ENCODE measurements around the gene MXRA7. TPM values are rescaled to one million over a fixed set of nuclear protein-coding genes. Genes with fewer than 3 reads are reported as not detected.

Gene MXRA7, protein sequence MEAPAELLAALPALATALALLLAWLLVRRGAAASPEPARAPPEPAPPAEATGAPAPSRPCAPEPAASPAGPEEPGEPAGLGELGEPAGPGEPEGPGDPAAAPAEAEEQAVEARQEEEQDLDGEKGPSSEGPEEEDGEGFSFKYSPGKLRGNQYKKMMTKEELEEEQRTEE
- total RNA-seq = 10 to 100 TPM; 24.3 to 43.0 (median 30.6) TPM

DNA sequence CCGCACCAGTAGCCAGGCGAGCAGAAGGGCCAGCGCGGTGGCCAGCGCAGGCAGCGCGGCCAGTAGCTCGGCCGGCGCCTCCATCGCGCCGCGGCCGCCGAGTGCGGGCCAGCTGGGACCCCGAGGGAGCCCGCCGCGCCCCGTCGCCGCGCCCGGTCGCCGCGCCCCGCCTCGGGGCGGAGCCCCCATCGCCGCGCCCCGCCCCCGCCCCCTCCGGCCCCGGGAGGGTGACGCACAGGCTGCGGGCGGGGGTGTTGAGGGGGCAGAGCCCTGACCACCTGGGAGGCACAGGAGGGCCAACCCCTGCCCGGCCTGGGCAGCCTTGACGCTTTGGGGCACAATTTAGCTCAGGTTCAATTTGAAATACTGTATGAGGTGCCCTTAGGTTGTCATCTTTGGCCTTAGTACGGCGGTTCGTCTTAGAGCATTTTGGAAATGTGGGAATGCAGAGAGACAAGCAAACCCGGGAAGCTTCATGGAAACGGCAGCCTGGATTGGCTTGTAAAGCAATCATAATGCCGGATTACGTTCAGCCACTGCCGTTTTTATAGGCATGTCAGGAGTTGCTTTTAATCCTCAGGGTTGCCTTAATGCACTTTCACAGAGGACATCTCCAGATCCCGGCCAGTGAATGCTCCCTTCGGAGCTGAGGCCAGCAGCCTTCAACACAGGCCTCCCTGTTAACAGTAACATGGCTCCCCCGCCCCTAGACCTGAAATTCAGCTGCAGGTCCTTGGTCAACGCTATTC lies at the start of gene MXRA7:
MXRA7 (minus strand) TSS at position 103 of the 749 bp plus-strand sequence; CDS start at position 84, 19 bp downstream.
- intact Hi-C loops (cut with DNase I; ENCODE audit: low total_unique reads) = no loop called here

DNA sequence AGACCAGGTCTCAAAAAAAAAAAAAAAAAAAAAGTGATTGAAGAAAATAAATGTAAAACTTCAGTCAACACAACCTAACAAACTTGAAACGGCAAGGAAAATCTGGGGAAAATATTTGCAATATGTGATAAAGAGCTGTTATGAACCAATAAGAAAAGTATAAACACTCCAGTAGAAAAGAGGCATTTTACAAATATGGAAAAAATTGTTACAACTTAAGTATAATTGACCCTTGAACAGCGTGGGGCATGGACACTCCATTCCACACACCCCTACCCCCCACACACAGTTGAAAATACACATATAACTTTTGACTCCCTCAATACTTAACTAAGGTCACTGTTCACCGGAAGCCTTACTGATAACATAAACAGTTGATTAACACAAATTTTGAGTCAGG lies 47.8 kb upstream of the MXRA7 start:
- H3K4me1 ChIP-seq = no peaks in the 10 kb centered on the region
- H3K9me3 ChIP-seq = no peaks in the 10 kb centered on the region
- ATAC-seq = no peak
- DNase-seq = no peak
- no peaks in the 10 kb centered on the region for H3K27me3 ChIP-seq
- in situ Hi-C loops (cut with MboI; ENCODE audit: low sequenced_read_pairs in 4 of 4) = no loop called here
- no peak for TF ChIP-seq POLR2A (IDR thresholded peaks at IDR 0.05)
- TF ChIP-seq, protein P1, sequence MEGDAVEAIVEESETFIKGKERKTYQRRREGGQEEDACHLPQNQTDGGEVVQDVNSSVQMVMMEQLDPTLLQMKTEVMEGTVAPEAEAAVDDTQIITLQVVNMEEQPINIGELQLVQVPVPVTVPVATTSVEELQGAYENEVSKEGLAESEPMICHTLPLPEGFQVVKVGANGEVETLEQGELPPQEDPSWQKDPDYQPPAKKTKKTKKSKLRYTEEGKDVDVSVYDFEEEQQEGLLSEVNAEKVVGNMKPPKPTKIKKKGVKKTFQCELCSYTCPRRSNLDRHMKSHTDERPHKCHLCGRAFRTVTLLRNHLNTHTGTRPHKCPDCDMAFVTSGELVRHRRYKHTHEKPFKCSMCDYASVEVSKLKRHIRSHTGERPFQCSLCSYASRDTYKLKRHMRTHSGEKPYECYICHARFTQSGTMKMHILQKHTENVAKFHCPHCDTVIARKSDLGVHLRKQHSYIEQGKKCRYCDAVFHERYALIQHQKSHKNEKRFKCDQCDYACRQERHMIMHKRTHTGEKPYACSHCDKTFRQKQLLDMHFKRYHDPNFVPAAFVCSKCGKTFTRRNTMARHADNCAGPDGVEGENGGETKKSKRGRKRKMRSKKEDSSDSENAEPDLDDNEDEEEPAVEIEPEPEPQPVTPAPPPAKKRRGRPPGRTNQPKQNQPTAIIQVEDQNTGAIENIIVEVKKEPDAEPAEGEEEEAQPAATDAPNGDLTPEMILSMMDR (IDR thresholded peaks at IDR 0.05 in 4 of 5, conservative IDR thresholded peaks at IDR 0.05 in 1 of 5) = no peak
- peaks cover 0 to 64% of the 10 kb centered on the region in 2 donors for H3K36me3 ChIP-seq
- no peak overlapping the region for H3K27ac ChIP-seq
- intact Hi-C loops (cut with DNase I; ENCODE audit: low total_unique reads) = no loop called here
- no peak overlapping the region for H3K4me3 ChIP-seq

More for the DNA sequence above, at the start of gene MXRA7:
- in situ Hi-C loops (cut with MboI; ENCODE audit: low sequenced_read_pairs in 4 of 4) = loop anchor here in 1 of 4 donors (25.0 kb wide), 1 partner anchor 149 kb away; a partner anchor contains a TSS
- Histone ChIP-seq H3K4me1 (peaks cover 46 to 54% of the 10 kb centered on the region in 2 donors), H3K4me3 (peak within 1 kb of the TSS; percentile 57 to 72 (median 69)), H3K36me3 (peaks cover 0 to 20% of the 10 kb centered on the region in 2 donors), H3K9me3 (no peaks in the 10 kb centered on the region), H3K27me3 (no peaks in the 10 kb centered on the region), H3K27ac (peak within 1 kb of the TSS; percentile 87 to 95 (median 88))
- DNase-seq (peak in 1 of 2 donors; percentile 61), ATAC-seq (peak; percentile 47 to 56)
- TF ChIP-seq POLR2A (IDR thresholded peaks at IDR 0.05) = peak in 1 of 2 donors; percentile 27
- TF ChIP-seq, protein P1 (IDR thresholded peaks at IDR 0.05 in 4 of 5, conservative IDR thresholded peaks at IDR 0.05 in 1 of 5) = no peak

DNA sequence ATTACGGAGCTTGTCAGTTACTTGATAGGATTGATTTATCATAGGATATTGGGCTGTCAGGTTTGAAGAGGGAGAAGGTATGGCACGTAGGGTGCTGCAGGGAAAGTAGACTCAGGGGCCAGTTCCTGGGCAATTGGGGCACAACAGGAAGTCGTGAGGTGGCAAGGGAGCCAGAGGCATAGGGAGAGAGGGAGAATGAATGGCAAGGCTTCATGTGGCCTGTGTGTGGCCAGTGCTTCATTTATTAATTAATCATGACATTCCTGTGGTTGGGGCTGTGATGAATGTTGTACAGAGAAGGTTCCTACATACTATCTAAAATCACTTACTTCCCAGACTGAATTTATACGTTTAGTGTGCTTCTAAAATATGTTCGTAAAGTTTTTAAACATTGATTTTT lies 46.5 kb upstream of the MXRA7 start:
- no peak for TF ChIP-seq POLR2A (IDR thresholded peaks at IDR 0.05)
- TF ChIP-seq, protein P1 (IDR thresholded peaks at IDR 0.05 in 4 of 5, conservative IDR thresholded peaks at IDR 0.05 in 1 of 5) = no peak
- no peak overlapping the region for H3K27ac ChIP-seq
- intact Hi-C loops (cut with DNase I; ENCODE audit: low total_unique reads) = no loop called here
- H3K4me1 ChIP-seq = no peaks in the 10 kb centered on the region
- H3K4me3 ChIP-seq = no peak overlapping the region
- ATAC-seq (no peak), DNase-seq (no peak)
- H3K36me3 ChIP-seq = peaks cover 0 to 71% of the 10 kb centered on the region in 2 donors
- H3K9me3 ChIP-seq = no peaks in the 10 kb centered on the region
- in situ Hi-C loops (cut with MboI; ENCODE audit: low sequenced_read_pairs in 4 of 4) = no loop called here
- no peaks in the 10 kb centered on the region for H3K27me3 ChIP-seq

DNA sequence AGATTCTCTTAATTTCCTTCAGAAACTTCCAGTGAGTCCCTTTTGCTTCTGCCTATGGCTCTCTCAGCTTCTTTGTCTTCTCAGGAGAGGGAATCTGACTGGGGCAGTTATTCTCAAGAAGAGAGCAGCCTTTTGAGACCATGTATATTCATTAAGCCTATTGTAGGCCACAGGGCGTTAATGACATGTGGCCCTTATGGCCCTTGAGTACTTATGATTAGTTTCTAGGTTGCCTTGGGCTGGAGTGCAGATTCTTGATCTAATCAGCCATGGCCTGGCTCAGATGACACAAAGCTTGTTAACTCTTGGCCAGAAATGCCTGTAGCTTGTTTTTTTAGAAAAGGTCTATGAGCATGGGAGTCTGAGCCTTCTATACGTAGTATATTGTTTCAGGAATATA lies 44.5 kb upstream of the MXRA7 start:
- intact Hi-C loops (cut with DNase I; ENCODE audit: low total_unique reads) (no loop called here), in situ Hi-C loops (cut with MboI; ENCODE audit: low sequenced_read_pairs in 4 of 4) (no loop called here)
- Histone ChIP-seq H3K4me1 (no peaks in the 10 kb centered on the region), H3K4me3 (no peak overlapping the region), H3K36me3 (peaks cover 0 to 67% of the 10 kb centered on the region in 2 donors), H3K27me3 (no peaks in the 10 kb centered on the region), H3K27ac (no peak overlapping the region), H3K9me3 (no peaks in the 10 kb centered on the region)
- DNase-seq (no peak), ATAC-seq (no peak)
- TF ChIP-seq, protein P1 (IDR thresholded peaks at IDR 0.05 in 4 of 5, conservative IDR thresholded peaks at IDR 0.05 in 1 of 5) = no peak
- TF ChIP-seq POLR2A (IDR thresholded peaks at IDR 0.05) = no peak

Measured in gastrocnemius medialis (tissue), 4 donors.